ENCODE measurements around the gene SQSTM1.

GRCh38 chr5:179874136-179874535, 53.4 kb downstream of the SQSTM1 start:
- no peak for TF ChIP-seq CTCF (conservative IDR thresholded peaks at IDR 0.05; ENCODE audit: low read depth, low read length)
- TF ChIP-seq EZH2 (IDR thresholded peaks at IDR 0.05; ENCODE audit: low read length, unreplicated experiment): no peak
- TF ChIP-seq EZH2phosphoT487 (IDR thresholded peaks at IDR 0.05; ENCODE audit: borderline replicate concordance, low read length): no peak

Measured in PC-3 (cell line).